Liver (tissue), 3 donors: ENCODE measurements around the gene SEPHS2.

Source experiments
- CTCF ChIP-seq: fragments of 150-350 bp; IDR thresholded peaks from 2 replicates; pipeline ENCODE4 v1.5.1; 2017; ENCODE audit warnings: improper control_type of control experiment, low read depth, low read length; ENCODE audit not compliant: missing input control
- EGR1 ChIP-seq, 2 donors: IDR thresholded peaks; 2 replicates each; pipeline ENCODE4 v1.6.1; 2016 to 2018; ENCODE audit warnings: antibody characterized with exemption in 2 of 2, low read depth in 2 of 2
- FOXA1 ChIP-seq: IDR thresholded peaks from 2 replicates; pipeline ENCODE4 v1.6.1; 2016; ENCODE audit warnings: antibody characterized with exemption
- FOXA2 ChIP-seq: IDR thresholded peaks from 2 replicates; pipeline ENCODE4 v1.6.1; 2016; ENCODE audit warnings: antibody characterized with exemption
- HNF4G ChIP-seq: IDR thresholded peaks from 2 replicates; pipeline ENCODE4 v1.6.1; 2016; ENCODE audit warnings: antibody characterized with exemption
- JUND ChIP-seq, 2 donors: IDR thresholded peaks; 2 replicates each; pipeline ENCODE4 v1.6.1; 2016; ENCODE audit warnings: antibody characterized with exemption in 2 of 2
- MAX ChIP-seq: IDR thresholded peaks from 2 replicates; pipeline ENCODE4 v1.6.1; 2016; ENCODE audit warnings: antibody characterized with exemption
- RAD21 ChIP-seq, 2 donors: IDR thresholded peaks; 2 replicates each; pipeline ENCODE4 v1.6.1; 2016; ENCODE audit warnings: antibody characterized with exemption in 2 of 2, mild to moderate bottlenecking in 2 of 2
- SP1 ChIP-seq: IDR thresholded peaks from 2 replicates; pipeline ENCODE4 v1.6.1; 2018; ENCODE audit warnings: antibody characterized with exemption, mild to moderate bottlenecking
- TAF1 ChIP-seq: conservative IDR thresholded peaks from 2 replicates; pipeline ENCODE4 v1.6.1; 2016; ENCODE audit warnings: antibody characterized with exemption, mild to moderate bottlenecking
- YY1 ChIP-seq: IDR thresholded peaks from 2 replicates; pipeline ENCODE4 v1.6.1; 2016; ENCODE audit warnings: antibody characterized with exemption, mild to moderate bottlenecking
- donor health status: healthy.
- donor health status: healthy.

- TF ChIP-seq CTCF (no peak), JUND (IDR thresholded peaks at IDR 0.05) (no peak), FOXA1 (no peak), EGR1 (IDR thresholded peaks at IDR 0.05; ENCODE audit: low read depth in 2 of 2) (no peak), RAD21 (IDR thresholded peaks at IDR 0.05) (no peak), YY1 (no peak), MAX (no peak), TAF1 (no peak), FOXA2 (no peak), SP1 (no peak), HNF4G (no peak)
Measured at GRCh38 chr16:30459456-30459855, 13.8 kb upstream of the SEPHS2 start.
